HepG2 (cell line): ENCODE results near the gene TMBIM4. TPM values are rescaled to one million over a fixed set of nuclear protein-coding genes. Genes with fewer than 3 reads are reported as not detected.

Experiments used
- AKNA ChIP-seq: sonication (generic); formaldehyde crosslinking; IDR thresholded peaks from 2 replicates; pipeline ENCODE4 v1.4.0; 2020; ENCODE audit warnings: missing genetic modification reagents, borderline replicate concordance
- ATAD3A ChIP-seq: sonication (generic); formaldehyde crosslinking; IDR thresholded peaks from 2 replicates; pipeline ENCODE4 v1.4.0; 2020; ENCODE audit warnings: missing genetic modification reagents
- ATF3 ChIP-seq: sonication (generic); formaldehyde crosslinking; IDR thresholded peaks from 2 replicates; pipeline ENCODE4 v1.4.0; 2020; ENCODE audit warnings: missing genetic modification reagents
- ATF7 ChIP-seq, 2 experiments: fragments of 450-650 bp in 1 of 2; sonication (generic) in 1 of 2; formaldehyde crosslinking in 1 of 2; IDR thresholded peaks; 2 replicates each; pipeline versions ENCODE4 v1.4.0 to v1.6.1; 2016 to 2020; ENCODE audit warnings: antibody characterized with exemption in 1 of 2, mild to moderate bottlenecking in 1 of 2, missing genetic modification reagents in 1 of 2
- CBX1 ChIP-seq: IDR thresholded peaks from one replicate; pipeline ENCODE4 v1.6.1; 2016; ENCODE audit warnings: antibody characterized with exemption, low read depth
- MTERF4 ChIP-seq: sonication (generic); formaldehyde crosslinking; IDR thresholded peaks from 2 replicates; pipeline ENCODE4 v1.8.0; 2023; ENCODE audit warnings: mild to moderate bottlenecking, missing genetic modification reagents
- POGK ChIP-seq: sonication (generic); formaldehyde crosslinking; conservative IDR thresholded peaks from 2 replicates; pipeline ENCODE4 v1.8.0; 2022; ENCODE audit warnings: mild to moderate bottlenecking, moderate library complexity, missing genetic modification reagents
- SOX13 ChIP-seq, 3 experiments: fragments of 450-650 bp in 1 of 3; sonication (generic) in 1 of 3; formaldehyde crosslinking in 1 of 3; IDR thresholded peaks in 2 of 3; conservative IDR thresholded peaks in 1 of 3; 2 replicates each; pipeline versions ENCODE4 v1.5.0 to v1.6.1; 2016 to 2020; ENCODE audit warnings: antibody characterized with exemption in 1 of 3, mild to moderate bottlenecking in 1 of 3, missing compliant biosample characterization in 1 of 3, missing genetic modification reagents in 1 of 3, moderate library complexity in 1 of 3
- SOX5 ChIP-seq: IDR thresholded peaks from 2 replicates; pipeline ENCODE4 v1.6.1; 2016; ENCODE audit warnings: borderline replicate concordance
- TOPORS ChIP-seq: sonication (generic); formaldehyde crosslinking; IDR thresholded peaks from 2 replicates; pipeline ENCODE4 v1.8.0; 2023; ENCODE audit warnings: mild to moderate bottlenecking, missing genetic modification reagents
- YEATS4 ChIP-seq: sonication (generic); formaldehyde crosslinking; IDR thresholded peaks from 2 replicates; pipeline ENCODE4 v1.4.0; 2020; ENCODE audit warnings: missing genetic modification reagents, borderline replicate concordance
- ZBTB38 ChIP-seq: sonication (generic); formaldehyde crosslinking; IDR thresholded peaks from 2 replicates; pipeline ENCODE4 v1.5.1; 2020; ENCODE audit warnings: mild to moderate bottlenecking, missing genetic modification reagents
- ZNF567 ChIP-seq: sonication (generic); formaldehyde crosslinking; IDR thresholded peaks from 2 replicates; pipeline ENCODE4 v1.8.1; 2023; ENCODE audit warnings: mild to moderate bottlenecking, missing genetic modification reagents, borderline replicate concordance
- ZSCAN21 ChIP-seq: sonication (generic); formaldehyde crosslinking; IDR thresholded peaks from 2 replicates; pipeline ENCODE4 v1.8.0; 2022; ENCODE audit warnings: mild to moderate bottlenecking, missing genetic modification reagents, moderate library complexity, borderline replicate concordance
- ZSCAN22 ChIP-seq: sonication (generic); formaldehyde crosslinking; IDR thresholded peaks from 2 replicates; pipeline ENCODE4 v1.4.0; 2020; ENCODE audit warnings: mild to moderate bottlenecking, missing genetic modification reagents
- ZSCAN9 ChIP-seq: IDR thresholded peaks from 2 replicates; pipeline ENCODE4 v1.6.1; 2016; ENCODE audit warnings: borderline replicate concordance
- polyA plus RNA-seq, 8 experiments: library from polyadenylated mRNA; depleted of rRNA in 3 of 8; stranded (reverse) in 7 of 8; unstranded in 1 of 8; fragments of >200 nt; fragmentation: Illumina TruSeq in 4 of 8; extraction: Trizol in 4 of 8; gene quantifications; 2 replicates each; pipeline versions ENCODE4 v1.2.1 to v1.2.3, GENCODE V29; 2011 to 2016; ENCODE audit warnings: low read depth in 4 of 8, missing spikeins in 1 of 8, mixed read lengths in 1 of 8; ENCODE audit not compliant: insufficient read depth in 1 of 8
- total RNA-seq, 5 experiments: library from RNA; depleted of rRNA; stranded (reverse); fragments of >200 nt; fragmentation: Illumina TruSeq; extraction: Trizol; gene quantifications; 2 replicates each; pipeline ENCODE4 v1.2.3, GENCODE V29; 2016; ENCODE audit warnings: low read depth in 1 of 5
- TF ChIP-seq, protein P1 (sequence below): sonication (generic); formaldehyde crosslinking; IDR thresholded peaks from 2 replicates; pipeline ENCODE4 v1.4.0; 2020; ENCODE audit warnings: missing genetic modification reagents, borderline replicate concordance

The TMBIM4 gene
- total and polyA plus RNA-seq, 2 of the 13 experiments (the other 11 are each of a cell fraction or from before 2014, with no cell fraction given), result 60.5 to 67.7 TPM

DNA sequence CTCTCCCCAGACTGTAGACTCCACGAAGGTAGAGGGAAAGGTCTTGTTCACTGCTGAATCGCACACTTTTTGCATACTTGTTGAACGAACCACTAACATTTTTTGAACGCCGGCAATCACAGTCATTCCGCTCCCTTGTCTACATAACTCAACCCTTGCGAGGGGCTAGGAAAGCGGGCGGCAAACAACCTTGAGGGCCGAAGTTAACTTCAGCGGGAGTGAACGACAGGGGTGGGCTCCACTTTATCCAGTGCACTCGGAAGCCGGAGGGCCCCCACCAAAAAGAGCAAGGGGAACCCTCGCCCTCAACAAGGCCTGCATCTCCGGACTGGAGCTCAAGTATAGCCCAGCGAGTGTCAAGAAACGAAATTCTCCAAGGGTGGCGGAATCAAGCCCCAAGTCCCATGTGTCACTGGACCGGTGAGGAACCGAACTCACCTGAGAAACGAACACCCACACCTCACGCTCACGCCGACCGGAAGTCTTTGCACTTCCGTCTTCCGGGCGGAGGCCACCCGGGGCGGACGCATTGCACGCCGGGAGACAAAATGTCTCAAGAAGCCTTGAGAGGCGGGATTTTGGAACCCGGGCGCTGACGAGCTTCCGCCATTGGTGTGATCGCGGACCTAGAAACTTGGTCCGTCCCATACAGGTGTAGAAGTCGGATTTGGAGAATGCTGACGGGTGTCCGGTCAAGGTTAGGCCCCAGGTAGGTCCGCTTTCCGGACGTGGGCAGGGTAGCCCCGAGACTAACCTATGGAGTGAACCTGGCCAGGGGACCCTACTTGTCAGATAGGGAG is 39.3 kb downstream of the TMBIM4 start, which contains the start of gene LLPH (continued):
- TF ChIP-seq MTERF4, result no peak
- no peak for TF ChIP-seq ATAD3A (CRISPR knock-in tag)
- peak; percentile 78 for TF ChIP-seq POGK (CRISPR knock-in tag)
- TF ChIP-seq SOX5 (CRISPR knock-in tag), result no peak
- TF ChIP-seq, protein P1, sequence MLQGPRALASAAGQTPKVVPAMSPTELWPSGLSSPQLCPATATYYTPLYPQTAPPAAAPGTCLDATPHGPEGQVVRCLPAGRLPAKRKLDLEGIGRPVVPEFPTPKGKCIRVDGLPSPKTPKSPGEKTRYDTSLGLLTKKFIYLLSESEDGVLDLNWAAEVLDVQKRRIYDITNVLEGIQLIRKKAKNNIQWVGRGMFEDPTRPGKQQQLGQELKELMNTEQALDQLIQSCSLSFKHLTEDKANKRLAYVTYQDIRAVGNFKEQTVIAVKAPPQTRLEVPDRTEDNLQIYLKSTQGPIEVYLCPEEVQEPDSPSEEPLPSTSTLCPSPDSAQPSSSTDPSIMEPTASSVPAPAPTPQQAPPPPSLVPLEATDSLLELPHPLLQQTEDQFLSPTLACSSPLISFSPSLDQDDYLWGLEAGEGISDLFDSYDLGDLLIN (CRISPR knock-in tag), result no peak
- no peak for TF ChIP-seq ATF7 (IDR thresholded peaks at IDR 0.05)
- no peak; the same call in 1 of the 2 replicates for TF ChIP-seq ATF7 (CRISPR knock-in tag; IDR thresholded peaks at IDR 0.05)
- 0 out of 2 replicates have a peak, but pooled peaks have one; percentile 20 for TF ChIP-seq AKNA (CRISPR knock-in tag)
- TF ChIP-seq CBX1, result peak; percentile 60
- TF ChIP-seq SOX13 (IDR thresholded peaks at IDR 0.05), result no peak
- TF ChIP-seq SOX13 (CRISPR knock-in tag; conservative IDR thresholded peaks at IDR 0.05 in 1 of 2, IDR thresholded peaks at IDR 0.05 in 1 of 2), result no peak
- no peak for TF ChIP-seq ATF3 (CRISPR knock-in tag)
- TF ChIP-seq TOPORS (CRISPR knock-in tag), result no peak
- TF ChIP-seq ZNF567, result no peak
- TF ChIP-seq ZSCAN9 (CRISPR knock-in tag), result no peak
- no peak for TF ChIP-seq ZSCAN22
- TF ChIP-seq YEATS4 (CRISPR knock-in tag), result peak; percentile 74; the same call in 1 of the 2 replicates
- TF ChIP-seq ZBTB38 (CRISPR knock-in tag), result peak; percentile 43; the same call in 1 of the 2 replicates
- TF ChIP-seq ZSCAN21 (CRISPR knock-in tag), result no peak
